Measurements from ENCODE around the gene AGXT.

Gene AGXT

DNA sequence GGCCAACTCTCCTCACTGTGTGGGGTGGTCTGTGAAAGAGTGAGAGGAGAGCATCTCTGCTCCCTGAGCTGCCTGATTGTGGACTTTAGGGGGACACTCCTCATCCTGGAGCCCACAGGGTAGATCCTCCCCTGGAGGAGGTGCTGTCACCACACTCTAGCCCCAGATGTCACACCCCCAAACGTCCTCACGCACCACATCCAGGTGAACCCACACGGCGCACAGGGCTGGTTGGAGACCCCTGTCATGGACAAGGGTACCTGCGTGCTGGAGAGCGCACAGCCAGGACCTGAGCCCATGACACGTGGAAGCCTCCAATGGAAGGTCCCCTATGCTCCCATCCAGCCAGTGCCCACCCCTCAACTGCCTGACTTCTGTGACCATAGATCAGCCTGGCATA is 10.5 kb downstream of the AGXT start:
- DNase-seq (ENCODE audit: low spot score) (peak; percentile 41), ATAC-seq (ENCODE audit: low read depth) (no peak)
- no peak overlapping the region for H3K27ac ChIP-seq (ENCODE audit: poor library complexity, severe bottlenecking)
- no peaks in the 10 kb centered on the region for H3K4me1 ChIP-seq (ENCODE audit: insufficient read depth, poor library complexity, severe bottlenecking)
- H3K9me3 ChIP-seq (ENCODE audit: severe bottlenecking), result no peaks in the 10 kb centered on the region
- TF ChIP-seq, protein P1, sequence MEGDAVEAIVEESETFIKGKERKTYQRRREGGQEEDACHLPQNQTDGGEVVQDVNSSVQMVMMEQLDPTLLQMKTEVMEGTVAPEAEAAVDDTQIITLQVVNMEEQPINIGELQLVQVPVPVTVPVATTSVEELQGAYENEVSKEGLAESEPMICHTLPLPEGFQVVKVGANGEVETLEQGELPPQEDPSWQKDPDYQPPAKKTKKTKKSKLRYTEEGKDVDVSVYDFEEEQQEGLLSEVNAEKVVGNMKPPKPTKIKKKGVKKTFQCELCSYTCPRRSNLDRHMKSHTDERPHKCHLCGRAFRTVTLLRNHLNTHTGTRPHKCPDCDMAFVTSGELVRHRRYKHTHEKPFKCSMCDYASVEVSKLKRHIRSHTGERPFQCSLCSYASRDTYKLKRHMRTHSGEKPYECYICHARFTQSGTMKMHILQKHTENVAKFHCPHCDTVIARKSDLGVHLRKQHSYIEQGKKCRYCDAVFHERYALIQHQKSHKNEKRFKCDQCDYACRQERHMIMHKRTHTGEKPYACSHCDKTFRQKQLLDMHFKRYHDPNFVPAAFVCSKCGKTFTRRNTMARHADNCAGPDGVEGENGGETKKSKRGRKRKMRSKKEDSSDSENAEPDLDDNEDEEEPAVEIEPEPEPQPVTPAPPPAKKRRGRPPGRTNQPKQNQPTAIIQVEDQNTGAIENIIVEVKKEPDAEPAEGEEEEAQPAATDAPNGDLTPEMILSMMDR (IDR thresholded peaks at IDR 0.05; ENCODE audit: poor library complexity, severe bottlenecking), result no peak
- H3K27me3 ChIP-seq (ENCODE audit: insufficient read depth, poor library complexity, severe bottlenecking), result peaks cover 2% of the 10 kb centered on the region
- H3K36me3 ChIP-seq (ENCODE audit: low read depth), result no peaks in the 10 kb centered on the region
- no peak overlapping the region for H3K4me3 ChIP-seq (ENCODE audit: severe bottlenecking)

DNA sequence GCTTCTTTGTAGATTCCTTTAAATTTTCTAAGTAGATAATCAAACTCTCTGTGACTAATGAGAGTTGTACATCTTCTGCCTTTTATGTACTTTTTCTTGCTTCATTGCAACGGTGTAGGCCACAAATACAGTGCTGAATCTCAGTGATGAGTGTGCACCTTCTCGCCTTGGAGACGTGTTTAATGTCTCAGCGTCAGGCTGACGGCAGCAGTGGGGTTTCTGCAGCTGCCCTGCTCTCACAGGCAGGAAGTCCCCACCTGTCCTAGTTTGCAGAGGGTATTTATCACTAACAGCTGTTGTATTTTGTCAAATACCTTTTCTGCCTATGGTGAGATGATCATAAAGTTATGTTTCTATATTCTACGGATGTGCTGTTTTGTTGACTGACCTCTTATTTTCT is 13.3 kb downstream of the AGXT start:
- no peak for ATAC-seq (ENCODE audit: low read depth)
- no peak for DNase-seq (ENCODE audit: low spot score)

DNA sequence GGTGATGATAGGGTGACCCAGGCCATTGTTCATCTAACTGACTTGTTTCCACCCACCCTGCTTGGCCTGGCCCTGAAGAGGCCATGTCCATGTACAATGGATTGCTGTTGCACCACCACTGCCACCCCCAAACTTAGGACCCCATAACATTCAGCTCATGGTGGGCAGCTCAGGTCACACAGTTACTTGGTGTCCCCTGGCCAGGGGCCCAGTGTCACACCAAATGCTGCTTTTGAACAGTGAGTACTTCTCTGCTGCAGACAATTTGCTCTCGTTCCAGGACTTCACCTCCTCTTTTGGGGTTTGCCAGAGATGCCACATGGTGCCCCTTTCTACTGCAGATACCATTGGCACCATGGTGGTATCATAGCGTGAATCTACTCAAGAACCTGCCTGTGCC is 15.6 kb downstream of the AGXT start:
- no peaks in the 10 kb centered on the region for H3K36me3 ChIP-seq (ENCODE audit: low read depth)
- no peak overlapping the region for H3K27ac ChIP-seq (ENCODE audit: poor library complexity, severe bottlenecking)
- no peak overlapping the region for H3K4me3 ChIP-seq (ENCODE audit: severe bottlenecking)
- H3K9me3 ChIP-seq (ENCODE audit: severe bottlenecking), result no peaks in the 10 kb centered on the region
- H3K27me3 ChIP-seq (ENCODE audit: insufficient read depth, poor library complexity, severe bottlenecking), result peaks cover 2% of the 10 kb centered on the region
- TF ChIP-seq, protein P1 (IDR thresholded peaks at IDR 0.05; ENCODE audit: poor library complexity, severe bottlenecking), result no peak
- no peaks in the 10 kb centered on the region for H3K4me1 ChIP-seq (ENCODE audit: insufficient read depth, poor library complexity, severe bottlenecking)
- ATAC-seq (ENCODE audit: low read depth), result no peak
- DNase-seq (ENCODE audit: low spot score), result no peak

More for the DNA sequence above, 13.3 kb downstream of the AGXT start:
- TF ChIP-seq, protein P1 (IDR thresholded peaks at IDR 0.05; ENCODE audit: poor library complexity, severe bottlenecking), result no peak
- no peak overlapping the region for H3K27ac ChIP-seq (ENCODE audit: poor library complexity, severe bottlenecking)
- peaks cover 2% of the 10 kb centered on the region for H3K27me3 ChIP-seq (ENCODE audit: insufficient read depth, poor library complexity, severe bottlenecking)
- H3K4me1 ChIP-seq (ENCODE audit: insufficient read depth, poor library complexity, severe bottlenecking), result no peaks in the 10 kb centered on the region
- H3K4me3 ChIP-seq (ENCODE audit: severe bottlenecking), result no peak overlapping the region
- no peaks in the 10 kb centered on the region for H3K9me3 ChIP-seq (ENCODE audit: severe bottlenecking)
- no peaks in the 10 kb centered on the region for H3K36me3 ChIP-seq (ENCODE audit: low read depth)

DNA sequence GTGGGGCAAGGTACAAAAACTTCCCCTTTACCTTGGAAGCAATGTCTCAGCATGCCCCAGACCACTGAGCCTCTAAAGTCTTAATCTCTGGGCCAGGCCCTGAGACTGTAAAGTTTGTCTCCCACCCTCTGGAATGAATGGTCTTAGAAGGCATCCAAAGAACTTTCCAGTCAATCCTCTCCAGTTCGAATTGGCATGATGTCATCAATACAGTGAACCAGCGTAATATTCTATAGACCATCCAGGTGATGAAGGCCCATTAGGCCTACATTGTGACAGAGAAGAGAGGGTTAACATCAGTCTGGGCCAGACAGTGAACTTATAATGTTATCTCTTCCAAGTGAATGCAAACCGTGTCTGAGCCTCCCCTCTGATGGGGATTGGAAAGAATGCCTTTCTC is 16.1 kb downstream of the AGXT start:
- ATAC-seq (ENCODE audit: low read depth) (no peak), DNase-seq (ENCODE audit: low spot score) (no peak)
- Histone ChIP-seq H3K27me3 (ENCODE audit: insufficient read depth, poor library complexity, severe bottlenecking) (peaks cover 2% of the 10 kb centered on the region), H3K9me3 (ENCODE audit: severe bottlenecking) (no peaks in the 10 kb centered on the region), H3K4me1 (ENCODE audit: insufficient read depth, poor library complexity, severe bottlenecking) (no peaks in the 10 kb centered on the region), H3K36me3 (ENCODE audit: low read depth) (no peaks in the 10 kb centered on the region), H3K4me3 (ENCODE audit: severe bottlenecking) (no peak overlapping the region), H3K27ac (ENCODE audit: poor library complexity, severe bottlenecking) (no peak overlapping the region)
- TF ChIP-seq, protein P1 (IDR thresholded peaks at IDR 0.05; ENCODE audit: poor library complexity, severe bottlenecking), result no peak

DNA sequence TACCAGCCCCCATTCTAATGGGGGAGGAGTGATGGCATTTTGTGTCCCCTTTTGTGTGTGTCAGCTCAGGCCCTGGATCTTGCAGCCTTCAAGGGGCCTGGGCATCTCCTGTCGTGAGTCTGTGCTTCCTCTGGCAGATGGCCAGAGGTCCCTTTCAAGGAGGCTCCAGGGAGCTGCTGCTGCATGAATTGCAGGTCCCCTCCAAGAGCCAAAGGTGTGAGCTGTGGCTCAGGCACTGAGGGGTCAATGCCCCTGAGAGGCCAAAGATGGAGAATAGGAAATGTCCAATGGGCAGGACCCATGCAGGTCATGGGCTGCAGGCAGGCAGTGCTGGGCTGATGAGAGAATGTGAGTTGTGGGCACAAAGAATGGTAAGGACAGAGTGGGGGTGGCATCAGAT is 16.9 kb downstream of the AGXT start:
- Histone ChIP-seq H3K36me3 (ENCODE audit: low read depth) (no peaks in the 10 kb centered on the region), H3K9me3 (ENCODE audit: severe bottlenecking) (no peaks in the 10 kb centered on the region), H3K4me3 (ENCODE audit: severe bottlenecking) (no peak overlapping the region), H3K4me1 (ENCODE audit: insufficient read depth, poor library complexity, severe bottlenecking) (no peaks in the 10 kb centered on the region), H3K27me3 (ENCODE audit: insufficient read depth, poor library complexity, severe bottlenecking) (peaks cover 2% of the 10 kb centered on the region), H3K27ac (ENCODE audit: poor library complexity, severe bottlenecking) (no peak overlapping the region)
- TF ChIP-seq, protein P1 (IDR thresholded peaks at IDR 0.05; ENCODE audit: poor library complexity, severe bottlenecking), result no peak
- DNase-seq (ENCODE audit: low spot score), result peak; percentile 17
- no peak for ATAC-seq (ENCODE audit: low read depth)

Measured in RWPE2 (cell line).